Eye (tissue), 1 donor: ENCODE results near the gene ALG9.

ENCODE experiments used
- DNase-seq: peaks from one replicate; pipeline ENCODE4 v3.0.0-alpha.2; 2015

ALG9 gene

DNA sequence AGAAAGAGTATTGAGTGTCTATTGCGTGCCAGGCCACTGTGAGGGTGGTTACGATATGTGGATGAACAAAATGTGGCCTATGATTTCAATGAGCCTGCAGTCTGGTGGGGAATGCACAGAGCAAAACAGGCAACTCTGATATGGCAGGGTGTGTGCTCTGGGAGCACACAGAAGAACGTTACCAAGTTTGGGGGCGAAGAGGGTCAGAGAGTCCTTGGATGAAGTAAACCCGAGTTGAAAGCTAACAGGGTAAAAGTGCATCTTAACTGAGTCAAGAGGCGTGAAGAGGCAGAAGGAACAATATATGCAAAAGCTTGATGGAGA is 8.2 kb upstream of the ALG9 start:
- DNase-seq, result no peak

DNA sequence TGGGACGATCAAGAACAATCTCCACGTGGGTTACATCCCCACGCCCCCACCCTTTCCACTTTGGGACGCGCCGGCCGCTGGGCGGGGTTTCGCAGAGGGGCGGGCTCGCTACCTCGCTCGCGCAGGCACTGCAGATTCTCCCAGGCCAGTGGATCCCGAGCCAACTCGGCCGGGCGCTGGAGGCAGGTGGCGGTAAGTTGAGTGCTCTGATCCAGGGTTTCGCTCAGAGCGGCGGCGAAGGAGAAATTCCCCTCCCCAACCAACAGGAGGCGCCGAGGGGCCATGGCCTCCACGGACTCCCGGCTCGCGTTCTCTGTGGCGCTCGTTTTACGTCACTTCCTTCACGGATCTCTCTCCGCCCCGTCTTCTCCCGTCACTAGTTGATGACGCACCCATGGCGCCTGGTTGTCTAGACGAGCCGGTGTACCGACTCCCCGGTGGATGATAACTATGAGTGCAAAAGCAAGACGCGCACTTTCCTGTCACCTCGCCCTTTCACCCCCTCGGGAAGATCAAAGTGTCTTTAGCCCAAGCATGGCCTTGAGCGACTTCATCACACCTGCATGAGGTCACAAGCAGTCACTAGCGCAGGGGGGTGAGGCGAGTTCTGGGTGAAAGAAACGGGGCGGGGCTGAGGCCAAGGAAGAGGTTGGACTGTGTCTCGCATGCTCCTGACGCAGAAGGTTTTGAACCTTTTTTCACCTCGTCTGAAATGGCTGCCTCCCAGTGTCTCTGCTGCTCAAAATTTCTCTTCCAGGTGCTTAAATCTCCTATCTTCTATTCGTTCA is 7.7 kb upstream of the ALG9 start, which contains the start of the genes CFAP68 and FDXACB1:
Gene CFAP68, plus strand, starts transcription at position 693 of the 788 bp plus-strand sequence. Its CDS starts 20 bp downstream, at position 713.
Gene FDXACB1, minus strand, starts transcription at position 317 of the 788 bp plus-strand sequence. Its CDS starts 33 bp downstream, at position 284.
- DNase-seq, result peak; percentile 99

- DNase-seq, result no peak
Measured at GRCh38 chr11:111878385-111878848, 7.0 kb upstream of the ALG9 start.

- DNase-seq, result no peak
Measured at GRCh38 chr11:111871693-111872161, 346 bp upstream of the ALG9 start.

DNA sequence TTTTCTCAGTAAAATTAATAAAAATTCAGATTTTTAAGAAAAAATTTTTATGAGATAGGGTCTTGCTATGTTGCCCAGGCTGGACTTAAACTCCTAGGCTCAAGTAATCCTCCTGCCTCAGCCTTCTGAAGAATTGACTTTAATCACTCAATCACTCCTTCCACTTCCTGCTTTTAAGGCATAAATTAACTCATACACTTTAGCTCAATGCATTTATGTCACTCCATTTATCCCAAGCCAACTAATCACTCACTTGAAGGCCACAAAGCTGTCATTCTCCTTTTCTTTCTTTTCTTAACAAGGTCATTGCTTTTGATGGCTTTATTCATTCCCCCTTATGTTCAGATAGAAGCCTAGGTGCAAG is 877 bp downstream of the ALG9 start:
- no peak for DNase-seq

DNA sequence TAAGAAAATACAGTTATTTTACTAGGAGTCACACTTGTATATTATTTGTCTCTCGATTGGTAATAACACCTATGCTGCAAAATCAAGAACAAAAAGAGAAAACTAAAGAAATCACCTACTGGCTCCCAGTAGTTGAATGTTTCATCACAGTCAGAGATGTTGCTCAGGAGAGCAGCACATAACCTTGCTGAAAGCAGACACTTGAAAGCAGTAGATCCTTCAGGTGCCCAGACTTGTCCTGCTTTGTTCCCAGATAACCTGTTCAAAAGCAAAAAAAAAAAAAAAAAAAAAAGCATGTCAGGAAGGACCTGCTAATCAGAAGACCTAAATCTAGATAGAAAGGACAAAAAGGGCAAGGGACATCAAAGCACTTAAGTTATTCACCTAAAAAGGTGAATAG is 1.3 kb downstream of the ALG9 start:
- DNase-seq, result no peak

- no peak for DNase-seq
Measured at GRCh38 chr11:111860257-111860656, 11.1 kb downstream of the ALG9 start.

GRCh38 chr11:111855506-111855905 is 15.9 kb downstream of the ALG9 start:
- no peak for DNase-seq

DNA sequence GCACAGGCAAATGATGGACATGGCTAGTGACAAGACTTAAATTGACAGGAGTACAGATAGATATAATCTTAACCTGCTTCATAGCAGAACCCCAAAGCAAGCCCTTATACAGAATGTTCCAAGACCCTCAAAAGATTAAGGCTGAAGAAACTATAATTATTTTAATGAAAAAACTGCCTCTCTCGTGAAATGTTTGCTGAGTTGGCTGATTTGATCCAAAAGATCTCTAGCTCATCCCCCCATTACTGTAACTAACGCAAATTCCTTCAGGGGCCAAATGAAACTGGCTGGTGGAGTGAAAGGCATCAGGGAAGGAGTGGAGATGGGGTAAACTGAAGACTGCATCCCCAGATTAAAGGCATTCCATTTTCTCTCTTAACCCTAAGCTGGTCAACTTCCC is 19.3 kb downstream of the ALG9 start:
- DNase-seq, result no peak

GRCh38 chr11:111851636-111852035 is 19.7 kb downstream of the ALG9 start:
- DNase-seq, result no peak

GRCh38 chr11:111851067-111851466 is 20.3 kb downstream of the ALG9 start:
- DNase-seq, result no peak

DNA sequence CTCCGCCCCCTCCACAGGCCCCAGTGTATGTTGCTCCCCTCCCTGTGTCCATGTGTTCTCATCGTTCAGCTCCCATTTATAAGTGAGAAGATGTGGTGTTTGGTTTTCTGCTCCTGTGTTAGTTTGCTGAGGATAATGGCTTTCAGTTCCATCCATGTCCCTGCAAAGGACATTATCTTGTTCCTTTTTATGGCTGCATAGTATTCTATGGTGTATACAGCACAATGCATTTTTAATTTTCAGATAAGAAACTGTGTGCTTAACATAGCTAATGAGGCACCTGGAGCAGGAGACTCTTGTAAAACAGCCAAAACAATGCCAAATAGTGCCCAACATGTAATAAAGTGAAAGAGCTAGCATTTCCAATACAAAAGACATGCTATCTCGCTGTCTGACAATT is 21.8 kb downstream of the ALG9 start:
- no peak for DNase-seq

- DNase-seq, result no peak
Measured at GRCh38 chr11:111846636-111847035, 24.7 kb downstream of the ALG9 start.

GRCh38 chr11:111846063-111846462 is 25.3 kb downstream of the ALG9 start:
- no peak for DNase-seq

- no peak for DNase-seq
Measured at GRCh38 chr11:111845276-111846028, 25.9 kb downstream of the ALG9 start.

DNA sequence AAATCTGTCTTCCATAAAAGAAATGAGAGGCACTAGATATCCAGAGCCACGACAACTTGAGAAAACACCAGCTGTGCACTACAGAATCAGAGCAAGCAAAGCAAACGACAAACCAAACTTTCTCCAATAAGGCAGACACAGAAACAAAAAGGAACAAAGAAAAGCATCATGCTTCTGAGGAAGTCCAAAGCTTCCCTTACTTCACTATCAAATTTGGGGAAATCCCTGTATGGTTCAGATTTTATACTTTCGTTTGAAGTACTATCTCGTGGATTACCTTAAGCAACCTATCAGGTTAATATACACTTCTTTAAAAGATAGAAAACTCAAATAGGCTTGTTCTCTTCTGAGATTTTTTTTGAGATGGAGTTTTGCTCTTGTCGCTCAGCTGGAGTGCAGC is 27.7 kb downstream of the ALG9 start:
- DNase-seq, result no peak

DNA sequence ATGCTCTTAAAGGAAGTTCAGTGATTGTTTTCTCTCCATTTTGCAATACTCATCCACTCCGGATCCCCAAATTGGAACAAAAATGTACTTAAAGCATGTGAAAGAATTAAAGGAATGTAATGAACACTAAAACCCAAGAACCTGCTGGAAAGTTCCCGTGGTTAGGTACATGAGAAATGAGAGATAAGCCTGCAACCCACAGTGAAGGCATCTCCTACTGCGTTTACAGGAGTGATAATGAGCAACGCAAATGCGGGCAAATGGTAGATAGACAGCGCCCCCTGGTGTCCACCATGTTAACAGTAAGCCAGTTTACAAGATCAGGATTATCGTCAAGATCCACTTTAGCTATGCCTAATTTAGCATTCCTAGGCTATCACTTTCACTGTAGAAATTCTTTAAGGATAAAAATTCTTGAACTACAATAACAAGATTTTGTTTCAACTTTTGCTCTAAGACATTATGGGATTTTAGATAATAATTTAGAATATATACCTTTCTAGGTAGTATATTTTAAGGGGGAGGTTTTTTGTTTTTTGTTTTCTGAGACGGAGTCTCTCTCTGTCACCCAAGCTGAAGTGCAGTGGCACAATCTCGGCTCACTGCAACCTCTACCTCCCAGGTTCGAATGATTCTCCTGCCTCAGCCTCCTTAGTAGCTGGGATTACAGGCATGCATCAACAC is 29.9 kb downstream of the ALG9 start:
- DNase-seq, result peak; percentile 96

GRCh38 chr11:111840143-111840542 is 31.2 kb downstream of the ALG9 start:
- DNase-seq, result no peak

DNA sequence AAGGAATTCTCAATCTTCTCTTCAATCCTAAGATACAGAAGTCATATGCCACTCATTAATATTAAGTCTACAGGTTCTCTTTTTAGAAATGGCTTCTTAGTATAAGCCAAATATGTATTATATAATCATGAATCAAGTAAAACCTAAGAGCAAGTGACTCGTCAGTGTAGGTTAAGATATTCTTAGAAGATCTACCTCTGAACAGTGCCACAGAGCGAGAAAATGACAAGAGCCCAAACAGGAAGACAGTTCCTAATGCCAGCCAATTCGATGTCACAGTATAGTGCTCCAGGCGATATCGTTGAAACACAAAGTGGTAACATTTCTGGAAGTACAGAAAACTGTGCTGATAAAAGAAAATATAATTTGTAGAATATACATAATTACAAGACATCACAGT is 33.3 kb downstream of the ALG9 start:
- no peak for DNase-seq

- DNase-seq, result no peak
Measured at GRCh38 chr11:111837366-111837891, 34.0 kb downstream of the ALG9 start.

DNA sequence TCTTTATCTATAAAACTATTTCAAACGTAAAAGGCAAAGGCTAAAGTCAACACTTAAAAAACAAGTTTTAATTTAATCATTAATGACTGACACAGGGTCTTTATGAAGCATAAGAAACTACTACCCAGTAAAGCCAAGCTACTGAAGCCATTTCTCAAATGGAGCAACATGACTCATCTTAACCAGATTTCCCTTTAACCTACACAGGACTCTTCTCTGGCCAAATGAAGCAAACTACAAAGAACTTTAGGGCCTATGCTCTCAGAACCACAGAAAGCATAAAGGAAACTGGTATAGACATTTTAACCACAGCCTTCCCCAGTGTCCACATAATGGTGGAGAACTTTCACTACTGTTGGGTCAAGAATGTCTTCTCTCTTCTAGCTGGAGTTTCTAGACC is 34.7 kb downstream of the ALG9 start:
- no peak for DNase-seq

GRCh38 chr11:111836162-111836561 is 35.2 kb downstream of the ALG9 start:
- DNase-seq, result no peak

DNA sequence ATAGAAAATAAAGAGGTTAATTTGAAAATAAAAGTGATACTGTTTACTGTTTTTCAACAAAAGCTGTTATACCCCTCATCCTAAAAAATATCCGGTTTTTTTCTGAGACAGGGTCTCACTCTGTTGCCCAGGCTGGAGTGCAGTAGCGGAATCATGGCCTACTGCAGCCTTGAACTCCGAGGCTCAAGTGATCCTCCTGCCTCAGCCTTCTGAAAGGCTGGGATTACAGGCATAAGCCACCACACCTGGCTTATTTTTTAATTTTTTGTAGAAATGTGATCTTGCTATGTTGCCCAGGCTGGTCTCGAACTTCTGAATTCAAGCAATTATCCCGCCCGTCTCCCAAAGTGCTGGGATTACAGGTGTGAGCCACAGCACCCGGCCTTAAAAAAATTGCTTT is 35.7 kb downstream of the ALG9 start:
- DNase-seq, result no peak
